GM21360 (cell line): Measurements from ENCODE around the gene TNS1.

Experiments
- ATAC-seq: cut with Tn5 transposase; IDR thresholded peaks from one replicate; pipeline ENCODE4 v1.9.1; 2021; ENCODE audit warnings: mild to moderate bottlenecking, moderate library complexity; ENCODE audit not compliant: unreplicated experiment

The TNS1 gene

DNA sequence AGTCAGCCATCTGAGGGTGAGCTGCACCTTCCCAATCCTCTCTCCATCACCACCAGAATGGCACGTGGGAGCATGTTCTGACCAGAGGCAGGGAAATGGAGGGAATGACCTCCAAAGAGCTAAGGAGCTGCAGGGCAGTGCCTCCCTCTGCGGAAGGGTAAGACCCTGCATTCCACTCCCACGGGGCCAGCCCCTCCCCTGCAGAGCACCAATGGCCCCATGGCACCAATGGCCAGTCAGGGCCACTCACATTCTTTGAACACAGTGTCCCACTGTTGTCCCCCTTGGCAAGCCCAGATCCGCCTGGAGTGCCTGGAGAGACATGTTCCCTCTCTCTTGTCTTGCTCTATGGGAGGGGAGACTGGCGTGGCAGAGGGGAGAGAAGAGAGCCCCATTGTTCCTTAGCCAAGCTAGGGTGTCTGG is 164.4 kb downstream of the TNS1 start:
- ATAC-seq = no peak

DNA sequence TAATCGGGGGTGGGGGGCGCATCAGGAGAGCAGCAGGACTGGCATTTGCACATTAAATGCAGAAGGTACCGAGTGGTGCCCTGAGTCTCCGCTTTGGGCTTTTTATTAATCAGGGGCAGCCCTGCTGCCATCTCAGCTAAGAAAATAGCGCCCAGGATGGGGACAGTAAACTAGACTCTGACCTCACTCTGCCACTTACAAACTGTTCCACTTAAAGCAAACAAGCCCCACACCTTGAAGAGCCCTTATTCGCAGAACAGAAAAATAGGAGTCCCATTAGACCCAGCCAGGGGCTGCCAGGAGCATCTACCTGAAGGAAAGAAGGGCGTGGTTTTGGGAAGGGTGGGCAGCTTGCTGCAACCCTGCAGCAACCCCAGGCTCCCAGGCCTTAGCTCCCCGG is 165.3 kb downstream of the TNS1 start:
- no peak for ATAC-seq

DNA sequence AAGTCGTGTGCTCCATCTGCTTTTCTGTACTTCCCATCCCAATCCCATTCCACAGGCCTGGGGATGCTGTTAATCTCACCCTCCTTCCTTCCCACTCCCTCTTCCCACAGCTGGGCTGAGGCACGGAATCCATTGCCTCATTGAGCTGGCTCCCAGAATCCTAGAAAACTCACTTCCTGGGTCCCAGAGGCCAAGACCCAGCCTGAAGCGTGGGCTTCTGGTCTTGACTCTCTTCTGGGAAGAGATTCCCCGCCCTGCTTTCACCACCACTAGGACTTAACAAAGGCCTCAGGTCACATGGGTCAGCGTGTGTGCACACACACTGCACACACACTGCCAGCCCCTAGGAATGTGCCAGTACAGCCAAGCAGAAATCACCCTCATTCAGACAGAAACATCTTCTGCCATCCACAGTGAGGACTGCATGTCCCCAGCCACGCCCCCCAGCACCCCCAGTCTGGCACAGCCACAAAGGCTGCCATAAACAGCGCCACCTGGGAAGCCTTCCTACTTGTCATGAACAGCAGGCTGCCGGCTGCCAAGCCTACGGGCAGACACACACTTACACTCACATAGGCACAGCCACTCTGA is 165.8 kb downstream of the TNS1 start:
- no peak for ATAC-seq

DNA sequence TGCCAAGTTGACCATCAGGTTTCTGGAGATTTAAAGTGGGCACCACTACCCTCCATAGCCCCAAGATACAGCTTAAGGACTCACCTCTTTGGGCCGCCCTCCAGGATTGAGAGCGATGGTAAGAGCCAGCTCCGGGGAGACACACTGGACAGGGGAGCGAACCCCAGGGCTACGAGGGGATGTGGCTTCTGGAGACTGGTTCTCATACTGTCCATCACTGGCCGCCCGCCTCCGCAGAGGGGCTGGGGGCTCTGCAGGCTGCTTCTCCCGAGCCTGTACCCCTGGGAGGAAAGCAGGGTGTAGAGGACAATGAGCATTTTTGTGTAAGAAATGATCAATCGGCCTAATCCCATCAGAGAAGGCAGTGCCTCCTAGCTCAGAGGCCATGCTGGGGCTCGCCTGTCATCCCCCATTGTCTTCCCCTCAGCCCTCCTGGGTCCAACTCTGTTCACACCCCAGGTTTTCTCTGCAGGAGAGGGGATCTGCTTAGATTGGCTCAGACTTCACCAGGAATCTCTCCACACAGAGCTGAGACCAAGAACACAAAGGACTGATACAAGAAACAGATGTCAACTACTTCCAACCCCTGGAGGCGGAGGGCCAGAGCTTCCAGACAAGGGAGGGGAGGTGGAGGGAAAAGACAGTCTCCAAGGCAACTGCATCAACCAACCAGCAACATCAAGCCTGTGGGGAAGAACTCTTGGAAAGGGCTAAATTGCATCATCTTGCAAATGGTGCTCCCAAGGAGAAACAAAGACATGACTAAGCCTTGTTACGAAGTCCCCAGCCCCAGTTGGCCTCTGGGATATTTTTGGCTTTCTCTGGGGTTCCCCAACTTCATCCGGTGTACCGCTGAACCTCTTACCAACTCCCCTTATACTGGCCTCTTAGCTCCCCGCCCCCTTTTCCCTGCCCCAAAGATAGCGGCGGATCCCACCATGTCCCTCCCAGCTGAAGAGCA is 166.6 kb downstream of the TNS1 start:
- ATAC-seq = no peak

DNA sequence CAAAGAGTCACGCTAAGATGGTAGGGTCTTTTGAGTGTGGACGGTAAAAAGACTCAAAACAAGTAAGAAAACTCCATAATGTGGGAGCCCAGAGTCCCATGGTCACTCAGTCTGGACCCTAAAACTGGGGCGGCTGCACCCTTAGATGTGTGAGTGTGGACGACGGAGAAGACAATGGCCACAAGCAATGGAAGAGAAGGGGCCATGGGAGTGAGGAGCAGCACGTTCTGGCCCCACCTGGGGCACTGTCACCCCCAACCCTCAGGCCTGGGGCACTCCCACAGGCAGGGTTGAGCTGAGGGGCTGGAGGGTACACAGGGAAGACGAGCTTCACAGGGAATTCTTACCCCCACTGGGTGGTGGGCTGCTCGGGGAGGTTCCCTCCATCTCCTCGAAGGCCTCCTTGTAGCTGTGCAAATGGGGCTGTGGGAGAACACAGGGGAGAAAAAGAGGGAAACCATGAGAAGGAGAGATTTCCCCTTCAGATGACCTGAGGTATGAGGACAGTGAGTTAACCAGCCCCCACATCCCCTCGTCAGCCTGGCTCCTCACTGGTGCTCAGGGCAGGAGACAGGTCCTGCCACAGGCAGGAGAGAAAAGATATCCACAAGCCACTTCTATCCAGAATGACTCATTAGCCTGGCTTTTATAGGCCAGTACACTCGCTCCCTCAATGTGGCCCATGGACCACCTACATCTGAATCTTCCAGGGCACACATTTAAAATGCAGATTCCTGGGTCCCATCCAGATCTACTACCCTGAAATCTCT is 167.9 kb downstream of the TNS1 start:
- no peak for ATAC-seq

DNA sequence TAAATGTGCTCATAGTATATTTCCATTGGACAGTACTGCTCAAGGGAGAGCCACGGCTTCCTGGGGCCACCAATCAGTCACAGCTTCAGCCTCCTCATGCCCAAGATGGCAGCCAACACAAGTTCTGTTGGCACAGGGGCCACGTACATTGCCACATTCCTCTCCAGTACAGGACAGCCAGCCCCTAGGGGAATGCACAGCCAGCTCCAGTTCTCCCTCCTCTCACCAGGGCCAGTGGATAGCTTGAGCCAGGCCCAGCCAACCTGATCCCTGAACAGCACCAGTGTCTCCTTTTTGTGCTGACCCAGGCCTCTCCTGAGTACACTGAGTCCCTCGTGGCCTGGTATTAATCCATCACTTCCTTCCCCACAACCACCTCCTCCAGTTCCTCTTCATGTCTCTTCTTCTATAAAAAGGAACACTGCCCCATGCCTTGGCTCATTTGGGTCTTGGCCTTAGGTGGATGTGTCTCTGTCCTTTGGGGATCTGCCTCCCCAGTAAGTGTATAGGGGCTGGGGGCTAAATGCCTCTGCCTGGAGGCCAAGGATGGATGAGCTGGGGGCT is 168.7 kb downstream of the TNS1 start:
- ATAC-seq = no peak

DNA sequence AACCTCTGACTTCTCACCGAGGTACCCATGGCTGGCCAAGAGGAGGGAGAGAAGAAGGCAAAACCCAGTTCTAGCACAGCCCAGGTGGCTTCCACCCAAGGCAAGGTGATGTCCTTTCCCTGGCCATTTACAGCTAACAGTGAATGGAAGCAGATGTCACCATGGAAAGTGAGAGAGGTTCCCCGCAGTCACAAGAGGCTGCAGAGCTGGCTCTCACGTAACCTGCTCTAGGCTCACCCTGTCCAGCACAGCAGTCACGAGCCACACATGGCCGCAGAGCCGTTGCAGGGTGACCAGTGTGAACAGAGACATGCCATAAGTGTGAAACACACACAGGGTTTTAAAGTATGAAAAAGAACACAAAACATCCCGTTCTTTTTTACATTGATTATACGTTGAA is 169.4 kb downstream of the TNS1 start:
- ATAC-seq = no peak

DNA sequence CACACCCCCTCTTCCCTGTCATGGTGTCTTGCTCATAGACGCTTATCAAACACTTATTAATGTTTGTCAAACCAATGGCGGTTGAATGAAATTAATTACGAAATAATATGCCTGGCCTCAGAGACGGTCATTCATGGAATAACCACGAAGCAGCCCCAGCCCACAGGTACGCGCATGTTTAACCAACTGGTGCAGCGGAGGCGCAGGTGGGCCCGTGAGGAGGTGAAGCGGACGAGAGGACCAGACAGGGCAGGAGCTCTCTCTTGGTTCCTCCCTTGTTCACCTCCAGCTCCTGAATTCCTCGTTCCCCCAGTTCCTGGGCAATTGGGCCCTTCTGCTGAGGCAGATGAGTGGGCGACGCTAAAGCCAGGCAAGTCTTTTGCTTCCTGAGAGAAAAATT is 169.8 kb downstream of the TNS1 start:
- ATAC-seq = no peak

DNA sequence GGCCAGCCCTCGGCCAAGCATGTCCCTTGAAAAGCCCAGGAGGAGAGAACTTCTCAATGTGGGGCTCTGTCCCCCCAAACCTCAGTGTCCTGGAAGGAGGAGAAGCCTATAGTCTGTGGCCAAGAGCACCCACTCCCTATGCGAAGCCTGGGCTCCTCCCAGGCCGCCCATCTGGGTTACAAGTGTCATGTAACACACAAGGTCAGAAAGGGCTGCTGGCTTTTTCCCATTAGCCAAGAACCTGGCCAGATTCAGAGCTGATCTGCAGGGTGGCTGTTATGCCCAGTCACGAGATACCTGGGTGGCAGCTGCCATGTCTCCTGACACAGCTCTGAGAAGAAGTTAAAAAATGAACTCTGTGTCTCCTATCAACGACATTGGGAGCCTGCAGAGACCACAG is 170.7 kb downstream of the TNS1 start:
- ATAC-seq = no peak

DNA sequence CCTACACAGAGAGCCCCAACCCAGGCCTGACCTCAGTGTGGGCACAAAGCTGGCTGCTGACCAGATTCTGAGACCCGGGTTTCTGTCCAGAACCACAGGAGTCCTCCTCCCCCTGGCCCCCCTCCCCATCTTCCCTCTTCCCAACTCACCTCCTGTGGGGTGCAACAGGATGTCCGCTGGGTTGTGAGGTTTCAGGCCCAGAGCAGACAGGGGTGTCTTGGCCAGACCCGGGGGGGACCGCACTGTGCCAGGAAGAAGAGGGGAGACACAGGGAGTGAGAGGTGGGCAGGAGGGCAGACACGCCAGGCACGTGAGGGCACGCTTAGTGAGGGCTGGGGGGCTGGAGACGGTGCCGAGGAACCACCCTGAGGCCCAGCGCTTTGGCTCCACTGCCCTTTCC is 171.5 kb downstream of the TNS1 start:
- no peak for ATAC-seq

DNA sequence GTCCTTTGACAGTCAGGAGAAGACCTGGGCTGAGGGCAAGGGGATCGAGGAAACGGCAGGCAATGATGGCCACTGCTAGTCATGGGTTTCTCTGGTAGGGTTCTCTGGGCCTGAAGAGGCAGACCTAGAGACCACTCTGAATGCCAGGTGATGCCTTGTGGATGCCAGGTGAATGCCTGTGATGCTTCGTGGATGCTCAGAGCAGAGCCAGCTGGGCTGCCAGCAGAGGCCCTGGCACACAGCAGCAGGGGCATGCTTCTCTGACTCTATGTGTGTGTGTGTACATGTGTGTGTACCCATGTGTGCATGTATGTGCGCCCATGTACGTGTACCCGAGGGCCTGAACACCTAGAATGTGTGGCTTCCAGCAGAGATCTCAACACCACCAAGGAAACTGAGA is 172.0 kb downstream of the TNS1 start:
- no peak for ATAC-seq

DNA sequence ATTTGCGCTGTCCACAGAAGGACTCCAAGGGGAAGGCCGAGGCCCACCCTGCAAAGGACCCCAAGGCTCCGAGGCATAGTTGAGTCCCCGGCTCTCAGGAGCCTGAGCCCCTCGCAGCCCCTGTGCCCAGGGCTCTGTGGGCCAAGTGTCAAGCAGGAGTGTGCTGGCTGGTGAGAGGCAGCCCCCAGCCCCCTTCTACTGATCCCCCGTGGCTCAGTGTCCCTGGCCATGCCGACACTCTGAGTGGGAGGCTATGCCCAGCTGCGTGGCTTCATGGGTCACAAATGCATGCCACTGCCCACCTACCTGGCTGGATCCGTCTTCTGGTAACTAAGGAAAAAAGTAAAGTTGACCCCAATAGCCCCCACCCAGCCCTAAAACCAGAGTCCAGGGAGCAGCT is 172.7 kb downstream of the TNS1 start:
- ATAC-seq = no peak

DNA sequence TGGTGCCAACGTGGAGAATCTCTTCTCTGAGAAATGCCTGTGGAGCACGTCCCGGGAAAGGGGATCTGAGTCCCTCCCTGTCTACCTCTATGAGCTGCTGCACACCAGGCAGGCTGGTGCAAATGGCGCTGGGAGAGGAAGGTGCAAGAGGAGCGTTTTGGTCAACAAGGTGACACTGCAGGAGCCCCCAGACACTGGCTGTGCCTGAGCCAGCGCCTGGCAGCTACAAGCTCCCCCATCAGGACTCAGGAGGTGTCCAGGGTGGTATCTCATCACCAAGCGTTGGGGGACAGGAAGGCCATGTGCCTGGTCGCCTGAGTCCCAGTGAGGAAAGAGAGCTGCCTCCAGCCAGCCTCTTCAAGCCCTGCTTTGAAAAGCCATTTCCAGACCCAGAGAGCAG is 173.4 kb downstream of the TNS1 start:
- no peak for ATAC-seq

DNA sequence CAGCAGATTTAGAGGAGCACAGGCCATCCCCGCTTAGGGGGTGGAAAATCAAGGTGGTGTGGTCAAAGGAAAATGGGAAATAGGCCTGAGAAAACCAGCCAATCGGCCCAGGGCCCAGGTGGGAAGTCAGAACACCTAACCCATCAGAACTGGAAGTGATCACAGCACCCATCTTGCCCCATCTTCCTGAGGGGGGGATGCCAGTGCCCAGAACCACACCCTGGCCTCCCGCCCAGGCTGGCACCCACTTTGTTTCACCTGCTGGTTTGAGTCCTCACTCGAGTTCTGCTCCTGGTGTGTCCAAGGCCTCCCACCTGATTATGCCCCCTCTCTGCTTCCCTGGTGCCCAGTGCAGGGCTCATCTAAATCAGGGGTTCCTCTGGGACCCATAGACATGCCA is 174.5 kb downstream of the TNS1 start:
- no peak for ATAC-seq

DNA sequence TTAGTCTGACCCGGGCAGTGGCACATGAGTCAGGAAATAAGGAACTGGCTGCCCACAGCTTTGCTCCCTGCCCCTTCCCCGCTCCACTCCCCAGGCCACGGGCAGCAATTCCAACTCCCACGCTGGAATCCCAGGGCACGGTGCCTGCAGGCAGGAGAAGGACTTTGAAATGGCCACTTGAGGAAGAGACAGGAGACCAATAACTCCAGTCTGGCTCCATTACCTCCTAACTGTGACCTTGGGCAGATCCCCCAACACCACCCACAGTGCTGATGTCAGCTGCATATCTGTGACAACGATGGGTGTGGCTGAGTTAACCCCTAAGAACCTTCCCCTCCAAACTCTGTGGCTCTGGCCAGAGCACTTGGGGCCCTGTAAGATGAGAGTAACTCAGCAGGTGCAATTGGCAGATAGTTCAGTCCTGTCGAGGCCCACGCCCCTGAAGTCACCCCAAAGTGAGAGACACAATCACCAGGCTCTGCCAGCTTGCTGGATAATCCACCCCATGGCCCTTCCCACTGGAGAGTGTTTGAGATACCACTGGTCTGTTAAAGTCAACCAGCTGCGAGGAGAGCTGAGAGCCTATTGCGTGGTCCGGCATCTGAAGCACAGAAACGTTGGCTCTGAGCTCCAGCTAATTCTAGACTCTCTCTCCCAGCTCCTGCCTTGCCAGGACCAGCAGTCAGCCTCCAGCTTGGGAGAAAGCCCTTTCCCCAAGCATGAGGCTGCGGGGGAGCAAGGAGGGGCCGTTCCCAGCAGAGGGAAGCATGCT is 175.2 kb downstream of the TNS1 start:
- ATAC-seq = no peak

DNA sequence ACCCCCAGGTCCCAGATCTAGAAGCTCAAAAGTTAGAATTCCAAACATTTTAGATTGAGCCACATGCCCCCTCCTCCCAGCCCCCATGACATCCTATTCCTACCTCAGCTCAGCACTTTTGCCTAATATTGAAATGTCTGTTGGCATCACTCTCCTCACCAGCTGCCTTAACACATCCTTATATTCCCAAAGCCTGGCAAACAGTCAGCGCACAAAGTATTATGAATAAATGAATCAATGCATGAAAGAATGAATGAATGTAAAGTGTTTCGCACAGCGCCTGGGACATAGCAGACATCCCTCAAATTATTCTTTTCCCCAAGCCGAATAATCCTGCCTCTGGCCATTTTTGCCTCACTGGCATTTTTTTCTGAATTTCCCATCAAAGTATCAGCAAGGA is 175.8 kb downstream of the TNS1 start:
- no peak for ATAC-seq

DNA sequence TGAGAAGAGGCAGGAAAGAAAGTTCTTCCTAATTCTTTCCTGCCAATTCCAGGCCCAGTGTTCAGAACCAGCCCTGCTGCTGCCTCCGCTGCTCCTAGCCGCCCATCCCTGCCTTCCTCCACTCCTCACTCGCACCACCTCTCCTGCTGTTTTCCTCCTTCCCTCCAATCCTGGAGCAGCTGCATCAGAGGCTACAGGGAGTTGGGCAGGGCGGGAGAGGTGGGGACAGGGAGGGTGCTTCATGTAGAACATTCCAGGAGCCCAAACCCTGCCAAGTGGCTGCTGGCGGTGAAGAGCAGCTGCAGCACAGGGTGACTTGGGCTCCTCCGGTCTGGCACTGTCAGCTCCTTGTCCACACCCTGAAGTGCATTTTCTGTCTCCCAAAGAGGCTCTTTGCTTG is 176.3 kb downstream of the TNS1 start:
- ATAC-seq = no peak

DNA sequence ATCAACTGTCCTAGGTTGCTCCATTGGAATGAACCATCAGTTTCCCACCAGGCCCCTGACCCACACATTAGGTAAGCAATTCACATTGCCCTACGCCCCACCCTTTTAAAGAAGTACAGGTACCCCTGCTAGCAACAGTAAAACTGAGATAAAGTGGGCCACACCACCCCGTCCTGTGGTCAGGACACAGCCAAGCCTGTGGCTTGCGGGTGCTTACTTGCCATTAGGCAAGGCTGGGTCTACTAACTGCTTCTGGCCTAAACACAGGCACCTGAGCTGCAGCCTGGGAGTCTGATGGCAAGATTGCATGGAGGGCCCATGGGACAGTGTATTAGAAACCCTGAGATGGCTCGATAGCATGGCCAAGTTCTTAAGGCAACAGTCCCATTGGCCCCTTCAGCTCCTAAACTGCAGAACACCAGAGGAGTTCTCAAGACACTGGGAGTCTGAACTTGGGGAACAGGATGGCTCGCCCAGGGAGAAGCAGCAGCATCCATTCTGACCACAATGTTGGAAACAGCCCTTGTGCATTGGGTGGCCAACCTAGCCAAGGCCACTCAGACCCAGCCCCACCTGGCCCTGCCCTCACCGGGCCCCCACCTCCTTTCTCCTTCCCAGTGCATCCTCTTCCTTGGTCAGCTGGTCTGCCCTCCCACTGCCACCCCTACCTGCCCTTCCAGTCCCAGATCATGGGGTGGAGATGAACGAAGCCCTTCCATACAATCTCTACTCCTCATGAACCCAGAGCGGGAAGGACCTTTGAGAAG is 177.1 kb downstream of the TNS1 start:
- no peak for ATAC-seq

DNA sequence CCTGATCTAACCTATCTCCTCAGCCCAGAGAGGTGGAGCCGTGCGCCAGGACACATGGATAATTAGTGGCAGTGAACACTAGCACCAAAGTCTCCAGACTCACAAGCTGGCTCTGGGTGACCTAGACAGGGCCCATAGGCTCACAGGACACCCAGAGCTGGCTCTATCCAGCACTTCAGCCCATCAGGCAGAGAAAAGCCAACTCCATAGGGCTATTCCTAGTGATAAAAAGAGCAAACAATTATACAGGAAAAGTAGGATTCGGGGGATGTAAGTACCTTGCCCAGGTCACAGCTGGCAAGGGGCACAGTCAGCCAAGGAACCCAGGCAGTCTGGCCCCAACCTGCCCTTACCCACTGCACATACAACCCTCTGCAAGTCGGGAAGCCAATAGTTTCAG is 178.6 kb downstream of the TNS1 start:
- no peak for ATAC-seq

DNA sequence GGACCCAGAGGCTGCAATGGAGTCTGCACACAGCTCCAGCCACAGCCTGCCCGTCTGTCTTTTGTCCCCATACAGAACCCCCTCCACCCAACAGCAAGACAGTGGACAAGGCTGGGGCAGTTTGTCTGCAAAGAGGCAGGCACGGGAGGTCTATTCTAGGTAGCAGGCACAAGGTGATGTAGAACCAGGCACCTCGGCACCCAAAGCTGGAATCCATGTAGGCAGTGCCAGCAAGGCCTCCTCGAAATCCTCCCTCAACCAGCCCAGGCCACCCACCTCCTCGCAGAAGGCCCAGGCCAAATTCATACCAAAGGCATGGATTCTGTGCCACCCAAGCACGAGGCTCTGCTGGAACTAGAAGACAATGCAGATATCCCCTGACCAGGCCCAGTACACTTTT is 179.2 kb downstream of the TNS1 start:
- no peak for ATAC-seq
